ENCODE data around the gene PLEKHJ1. TPM values are rescaled to one million over a fixed set of nuclear protein-coding genes. Genes with fewer than 3 reads are reported as not detected.

PLEKHJ1 gene
- total RNA-seq, 1 experiment from 2014 or later = 73.7 TPM

DNA sequence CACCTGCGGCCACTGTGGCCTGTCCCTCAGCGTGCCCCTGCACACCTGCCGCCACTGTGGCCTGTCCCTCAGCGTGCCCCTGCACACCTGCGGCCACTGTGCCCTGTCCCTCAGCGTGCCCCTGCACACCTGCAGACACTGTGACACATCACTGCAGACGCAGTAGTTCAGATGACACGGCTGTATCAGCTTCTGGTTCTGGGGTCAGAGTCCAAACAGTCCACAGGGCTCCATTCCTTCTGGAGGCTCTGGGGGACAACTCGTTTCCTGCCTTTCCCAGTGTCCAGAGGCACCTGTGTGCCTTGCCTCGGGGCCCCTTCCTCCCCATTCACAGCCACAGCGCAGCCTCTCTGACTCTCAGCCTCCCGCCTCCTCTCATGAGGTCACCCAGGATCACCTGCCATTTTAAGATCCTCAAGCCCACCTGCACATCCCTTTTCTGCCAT lies 6.0 kb upstream of the PLEKHJ1 start:
- no peaks in the 10 kb centered on the region for H3K27me3 ChIP-seq (replicated peaks; ENCODE audit: insufficient read depth, low read depth, low read length, poor library complexity)
- ChIA-PET POLR2A (ENCODE audit: low non-redundant PET) (no interaction called here), CTCF (interaction anchor here (0.6 kb wide), 1 partner anchor 18 kb away, joined by 3 read pairs; no protein-coding TSS in a partner anchor)
- no peak for DNase-seq (ENCODE audit: low spot score)
- intact Hi-C loops (cut with micrococcal nuclease; ENCODE audit: unreplicated experiment) = no loop called here
- no peak overlapping the region for H3K4me3 ChIP-seq (ENCODE audit: low read depth, low read length, poor library complexity, severe bottlenecking)
- no TSS peak for BruUV-seq (replicated peaks)
- no peak for TF ChIP-seq EZH2 (IDR thresholded peaks at IDR 0.05; ENCODE audit: borderline replicate concordance, low read depth, low read length, poor library complexity, severe bottlenecking)
- TF ChIP-seq, protein P1, sequence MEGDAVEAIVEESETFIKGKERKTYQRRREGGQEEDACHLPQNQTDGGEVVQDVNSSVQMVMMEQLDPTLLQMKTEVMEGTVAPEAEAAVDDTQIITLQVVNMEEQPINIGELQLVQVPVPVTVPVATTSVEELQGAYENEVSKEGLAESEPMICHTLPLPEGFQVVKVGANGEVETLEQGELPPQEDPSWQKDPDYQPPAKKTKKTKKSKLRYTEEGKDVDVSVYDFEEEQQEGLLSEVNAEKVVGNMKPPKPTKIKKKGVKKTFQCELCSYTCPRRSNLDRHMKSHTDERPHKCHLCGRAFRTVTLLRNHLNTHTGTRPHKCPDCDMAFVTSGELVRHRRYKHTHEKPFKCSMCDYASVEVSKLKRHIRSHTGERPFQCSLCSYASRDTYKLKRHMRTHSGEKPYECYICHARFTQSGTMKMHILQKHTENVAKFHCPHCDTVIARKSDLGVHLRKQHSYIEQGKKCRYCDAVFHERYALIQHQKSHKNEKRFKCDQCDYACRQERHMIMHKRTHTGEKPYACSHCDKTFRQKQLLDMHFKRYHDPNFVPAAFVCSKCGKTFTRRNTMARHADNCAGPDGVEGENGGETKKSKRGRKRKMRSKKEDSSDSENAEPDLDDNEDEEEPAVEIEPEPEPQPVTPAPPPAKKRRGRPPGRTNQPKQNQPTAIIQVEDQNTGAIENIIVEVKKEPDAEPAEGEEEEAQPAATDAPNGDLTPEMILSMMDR (conservative IDR thresholded peaks at IDR 0.05; ENCODE audit: low read depth, low read length) = no peak
- H3K4me1 ChIP-seq (ENCODE audit: insufficient read depth, low read length, poor library complexity, severe bottlenecking) = peaks cover 35% of the 10 kb centered on the region
- no peak overlapping the region for H3K27ac ChIP-seq (ENCODE audit: low read depth, low read length, poor library complexity, severe bottlenecking)
- H3K9me3 ChIP-seq (ENCODE audit: low read depth, low read length, poor library complexity, severe bottlenecking) = no peaks in the 10 kb centered on the region
- H3K36me3 ChIP-seq (ENCODE audit: insufficient read depth, low read length, poor library complexity, severe bottlenecking) = peaks cover 60% of the 10 kb centered on the region

DNA sequence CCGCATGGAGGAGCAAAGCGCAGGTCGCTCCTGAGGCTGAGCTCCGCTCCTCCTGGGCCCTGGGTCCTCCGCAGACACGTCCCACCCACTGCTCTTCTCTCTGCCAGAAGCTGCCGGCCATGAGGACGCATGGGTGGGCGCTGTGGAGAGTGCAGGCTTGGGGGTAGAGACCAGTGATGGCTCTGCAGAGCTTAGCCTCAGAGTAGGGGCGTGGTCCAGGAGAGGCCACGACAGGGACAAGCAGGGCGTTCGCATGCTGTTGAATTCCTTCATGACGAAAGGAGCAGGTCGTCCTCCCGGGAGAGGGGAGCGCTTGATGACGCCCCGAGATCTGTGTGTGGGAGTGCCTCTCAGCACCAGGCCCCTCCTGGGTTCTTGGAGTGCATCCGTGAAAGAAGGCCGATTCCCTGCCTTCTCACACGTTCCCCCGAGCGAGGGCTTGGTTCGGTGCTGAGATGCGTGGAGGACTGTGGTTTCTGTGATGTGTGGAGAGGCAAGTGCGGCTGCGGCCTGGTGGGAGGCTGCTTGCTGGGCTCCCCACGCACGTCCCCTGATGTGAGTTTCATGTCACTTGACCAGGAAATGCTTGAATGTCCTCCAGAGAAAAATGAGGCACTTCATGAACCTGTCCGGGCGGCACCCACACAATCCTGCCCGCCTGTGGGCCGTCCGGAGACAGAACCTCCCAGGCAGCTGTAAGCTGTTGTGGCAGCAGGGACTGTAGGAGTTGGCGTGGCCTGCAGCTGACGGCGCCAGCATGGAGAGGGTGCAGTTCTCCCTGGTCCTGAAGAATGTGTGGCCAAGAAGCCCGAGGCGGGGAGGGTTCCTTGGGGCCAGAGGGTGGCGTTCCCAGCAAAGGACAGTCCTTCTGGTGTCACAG lies 5.0 kb upstream of the PLEKHJ1 start:
- DNase-seq (ENCODE audit: low spot score) = no peak
- POLR2A ChIA-PET (ENCODE audit: low non-redundant PET) = no interaction called here
- intact Hi-C loops (cut with micrococcal nuclease; ENCODE audit: unreplicated experiment) = no loop called here
- H3K4me3 ChIP-seq (ENCODE audit: low read depth, low read length, poor library complexity, severe bottlenecking) = peak overlapping the region; percentile 96
- TF ChIP-seq, protein P1 (conservative IDR thresholded peaks at IDR 0.05; ENCODE audit: low read depth, low read length) = no peak
- no peak for TF ChIP-seq EZH2 (IDR thresholded peaks at IDR 0.05; ENCODE audit: borderline replicate concordance, low read depth, low read length, poor library complexity, severe bottlenecking)
- peak overlapping the region; percentile 88 for H3K27ac ChIP-seq (ENCODE audit: low read depth, low read length, poor library complexity, severe bottlenecking)
- H3K27me3 ChIP-seq (replicated peaks; ENCODE audit: insufficient read depth, low read depth, low read length, poor library complexity) = no peaks in the 10 kb centered on the region
- H3K9me3 ChIP-seq (ENCODE audit: low read depth, low read length, poor library complexity, severe bottlenecking) = no peaks in the 10 kb centered on the region
- CTCF ChIA-PET = no interaction called here
- peaks cover 50% of the 10 kb centered on the region for H3K36me3 ChIP-seq (ENCODE audit: insufficient read depth, low read length, poor library complexity, severe bottlenecking)
- peaks cover 35% of the 10 kb centered on the region for H3K4me1 ChIP-seq (ENCODE audit: insufficient read depth, low read length, poor library complexity, severe bottlenecking)
- no TSS peak for BruUV-seq (replicated peaks)

DNA sequence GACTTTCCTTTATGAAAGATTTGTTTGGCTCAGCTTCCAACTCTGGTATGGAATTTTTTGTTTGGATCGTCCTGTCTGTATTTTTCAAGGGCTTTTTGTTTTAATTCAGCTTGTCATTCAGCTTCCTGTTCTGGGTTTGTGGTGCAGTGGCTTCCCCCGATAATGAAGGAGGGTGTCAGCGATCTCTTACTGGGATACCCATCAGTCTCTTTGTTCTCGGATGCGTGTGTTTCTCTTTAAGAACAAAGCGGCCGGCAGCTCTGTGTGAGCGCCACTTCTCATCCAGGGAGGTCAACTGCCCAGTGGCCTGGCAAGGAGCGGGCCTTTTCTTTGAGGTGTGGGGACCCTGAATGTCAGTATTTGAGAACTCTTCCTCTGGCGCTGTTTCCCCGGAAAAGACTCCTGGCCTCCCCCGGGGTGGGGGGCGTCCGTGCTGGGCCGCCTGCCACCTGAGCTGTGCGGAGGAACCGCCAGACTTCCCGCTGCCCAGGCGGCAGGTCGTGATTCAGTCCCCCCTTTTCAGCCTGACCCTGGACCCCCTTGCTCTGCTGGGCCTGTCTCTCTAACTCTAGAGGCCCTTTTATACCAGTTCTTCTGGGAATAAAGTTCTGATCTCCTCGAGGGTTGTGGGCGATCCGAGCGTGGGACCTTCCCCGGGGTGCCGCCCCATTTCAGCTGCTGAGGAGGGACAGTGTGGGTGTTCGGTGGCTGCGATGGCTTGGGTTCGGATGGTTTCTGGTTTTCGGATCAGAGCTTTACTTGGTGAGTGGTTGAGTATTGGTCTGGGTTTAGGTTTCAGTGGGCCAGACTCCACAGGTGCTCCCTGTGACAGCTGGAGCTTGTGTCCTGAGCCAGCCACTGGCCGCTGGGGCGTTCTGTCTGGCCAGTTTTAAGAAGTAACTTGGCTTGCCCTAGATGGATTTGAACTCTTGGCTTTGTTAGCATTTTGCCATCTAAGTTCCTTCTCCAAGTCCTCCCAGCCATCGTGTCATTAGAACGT lies 3.9 kb upstream of the PLEKHJ1 start:
- DNase-seq (ENCODE audit: low spot score) = no peak
- intact Hi-C loops (cut with micrococcal nuclease; ENCODE audit: unreplicated experiment) = loop anchor here (5.0 kb wide), 1 partner anchor 397 kb away; no protein-coding TSS in a partner anchor
- H3K4me3 ChIP-seq (ENCODE audit: low read depth, low read length, poor library complexity, severe bottlenecking) = peak overlapping the region; percentile 96
- ChIA-PET POLR2A (ENCODE audit: low non-redundant PET) (interaction anchor here (0.6 to 0.7 kb wide), 3 partner anchors 55 to 87 kb away, joined by 3 to 12 read pairs (median 11); no protein-coding TSS in a partner anchor), CTCF (interaction anchor here (0.7 kb wide), 1 partner anchor 22 kb away, joined by 4 read pairs; no protein-coding TSS in a partner anchor)
- peak overlapping the region; percentile 88 for H3K27ac ChIP-seq (ENCODE audit: low read depth, low read length, poor library complexity, severe bottlenecking)
- no peaks in the 10 kb centered on the region for H3K9me3 ChIP-seq (ENCODE audit: low read depth, low read length, poor library complexity, severe bottlenecking)
- BruUV-seq (replicated peaks) = no TSS peak
- peaks cover 39% of the 10 kb centered on the region for H3K36me3 ChIP-seq (ENCODE audit: insufficient read depth, low read length, poor library complexity, severe bottlenecking)
- H3K4me1 ChIP-seq (ENCODE audit: insufficient read depth, low read length, poor library complexity, severe bottlenecking) = peaks cover 37% of the 10 kb centered on the region
- TF ChIP-seq EZH2 (IDR thresholded peaks at IDR 0.05; ENCODE audit: borderline replicate concordance, low read depth, low read length, poor library complexity, severe bottlenecking) = no peak
- TF ChIP-seq, protein P1 (conservative IDR thresholded peaks at IDR 0.05; ENCODE audit: low read depth, low read length) = no peak
- no peaks in the 10 kb centered on the region for H3K27me3 ChIP-seq (replicated peaks; ENCODE audit: insufficient read depth, low read depth, low read length, poor library complexity)
